ENCODE results near the gene SLC37A3.
"Not testable (repeated sequence)": the region's sequence is repeated elsewhere in the genome, so short reads cannot be mapped to it uniquely, and the experiment has no call there.

GRCh38 chr7:140415816-140416215, 17.5 kb upstream of the SLC37A3 start:
- TF ChIP-seq POLR2A (IDR thresholded peaks at IDR 0.05; ENCODE audit: low read depth, low read length); POLR2AphosphoS5 (IDR thresholded peaks at IDR 0.05; ENCODE audit: low read depth, low read length); TAF1 (IDR thresholded peaks at IDR 0.05; ENCODE audit: borderline replicate concordance, low read depth, low read length): not testable (repeated sequence)

All from GM12892 (cell line).